Ishikawa (cell line): ENCODE data around the gene ACSL1.

Source experiments
- YY1 ChIP-seq: IDR thresholded peaks from 2 replicates; pipeline ENCODE4 v1.6.1; 2012; ENCODE audit warnings: low read depth
- TF ChIP-seq, protein P1 (sequence below): IDR thresholded peaks from 2 replicates; pipeline ENCODE4 v1.6.1; 2012

DNA sequence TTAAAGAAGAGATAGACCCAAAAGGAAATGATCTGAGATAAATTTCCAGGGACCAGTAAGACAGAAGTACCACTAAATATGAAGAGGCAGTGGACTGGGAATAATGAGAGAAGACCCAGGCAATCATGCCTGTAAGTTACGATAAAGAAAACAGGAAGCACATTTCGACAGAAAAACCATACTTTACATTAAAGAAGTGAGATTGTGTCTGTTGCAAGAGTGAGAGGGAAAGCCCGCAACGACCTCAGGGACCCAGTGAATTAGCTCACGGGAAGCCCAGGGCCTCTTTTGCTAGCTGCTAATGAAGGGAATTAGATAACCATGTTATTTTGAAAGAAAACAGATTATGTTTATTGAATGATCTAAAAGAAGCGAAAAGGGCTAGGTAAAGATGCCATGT is 28.9 kb upstream of the ACSL1 start:
- TF ChIP-seq, protein P1, sequence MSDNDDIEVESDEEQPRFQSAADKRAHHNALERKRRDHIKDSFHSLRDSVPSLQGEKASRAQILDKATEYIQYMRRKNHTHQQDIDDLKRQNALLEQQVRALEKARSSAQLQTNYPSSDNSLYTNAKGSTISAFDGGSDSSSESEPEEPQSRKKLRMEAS: no peak
- TF ChIP-seq YY1: no peak
